K562 (cell line): ENCODE measurements around the gene PDLIM7. TPM values are rescaled to one million over a fixed set of nuclear protein-coding genes. Genes with fewer than 3 reads are reported as not detected.

Source experiments
- CCAR2 ChIP-seq: fragments of 200-400 bp; formaldehyde crosslinking; IDR thresholded peaks from 2 replicates; pipeline ENCODE4 v1.6.1; 2017; ENCODE audit warnings: mild to moderate bottlenecking, low read depth, low read length
- HDAC1 ChIP-seq, 2 experiments: fragments of 450-650 bp; IDR thresholded peaks; 2 replicates each; pipeline ENCODE4 v1.6.1; 2016 to 2017; ENCODE audit warnings: inconsistent platforms in 1 of 2, mild to moderate bottlenecking in 1 of 2, moderate library complexity in 1 of 2
- MECOM ChIP-seq: fragments of 250-450 bp; sonication (Bioruptor Pico); IDR thresholded peaks from 2 replicates; pipeline ENCODE4 v1.8.0; 2022; ENCODE audit warnings: inconsistent platforms
- NCOA1 ChIP-seq: fragments of 450-650 bp; IDR thresholded peaks from 2 replicates; pipeline ENCODE4 v1.6.1; 2016; ENCODE audit warnings: low read depth
- SMARCC2 ChIP-seq: fragments of 450-650 bp; IDR thresholded peaks from 2 replicates; pipeline ENCODE4 v1.6.1; 2017; ENCODE audit warnings: antibody characterized with exemption, moderate library complexity, mild to moderate bottlenecking, low read depth
- SP2 ChIP-seq: IDR thresholded peaks from 2 replicates; pipeline ENCODE4 v1.6.1; 2011; ENCODE audit warnings: mild to moderate bottlenecking, low read depth, low read length, moderate library complexity; ENCODE audit not compliant: poor library complexity, severe bottlenecking; ENCODE audit errors: extremely low read depth
- TARDBP ChIP-seq: fragments of 450-650 bp; IDR thresholded peaks from 2 replicates; pipeline ENCODE4 v1.6.1; 2016
- ZFP1 ChIP-seq: fragments of 450-650 bp; formaldehyde crosslinking; IDR thresholded peaks from 2 replicates; pipeline ENCODE4 v1.4.0; 2020; ENCODE audit warnings: mild to moderate bottlenecking, mixed read lengths
- ZNF431 ChIP-seq: sonication (generic); formaldehyde crosslinking; IDR thresholded peaks from 2 replicates; pipeline ENCODE4 v1.8.0; 2022; ENCODE audit warnings: mild to moderate bottlenecking, missing genetic modification reagents
- ZNF778 ChIP-seq: fragments of 450-650 bp; formaldehyde crosslinking; IDR thresholded peaks from 2 replicates; pipeline ENCODE4 v1.4.0; 2020; ENCODE audit warnings: mild to moderate bottlenecking, moderate library complexity
- polyA plus RNA-seq, 8 experiments: library from polyadenylated mRNA; depleted of rRNA in 4 of 8; stranded (reverse) in 5 of 8; unstranded in 3 of 8; fragments of >200 nt; fragmentation: Nextera tagmentation in 2 of 8; fragmentation: Illumina TruSeq in 1 of 8; extraction: Ambion mirVana in 2 of 8; extraction: Trizol in 1 of 8; gene quantifications; 2 replicates each; pipeline versions ENCODE4 v1.2.1 to v1.2.3, GENCODE V29; 2011 to 2014; ENCODE audit warnings: inconsistent platforms in 1 of 8, missing spikeins in 1 of 8
- total RNA-seq, 7 experiments: library from RNA; depleted of rRNA in 6 of 7; stranded (reverse); fragments of >200 nt in 6 of 7; fragmentation: Illumina TruSeq in 2 of 7; extraction: Trizol in 2 of 7; gene quantifications; 2 replicates each; pipeline versions ENCODE4 v1.2.1 to v1.2.3, GENCODE V29; 2011 to 2021; ENCODE audit warnings: low replicate concordance in 1 of 7
- TF ChIP-seq, protein P1 (sequence below): fragments of 450-650 bp; conservative IDR thresholded peaks from 2 replicates; pipeline ENCODE4 v1.6.1; 2016; ENCODE audit warnings: missing genetic modification characterization, low read depth, mild to moderate bottlenecking, missing compliant biosample characterization, moderate library complexity
- TF ChIP-seq, protein P2 (sequence below): IDR thresholded peaks from 2 replicates; pipeline ENCODE4 v1.6.1; 2011; ENCODE audit not compliant: insufficient read length; ENCODE audit errors: extremely low read depth
- TF ChIP-seq, protein P3 (sequence below): sonication (generic); formaldehyde crosslinking; IDR thresholded peaks from 2 replicates; pipeline ENCODE4 v1.5.0; 2020; ENCODE audit warnings: missing genetic modification reagents
- TF ChIP-seq, protein P4 (sequence below): sonication (generic); formaldehyde crosslinking; IDR thresholded peaks from 2 replicates; pipeline ENCODE4 v1.8.1; 2023; ENCODE audit warnings: mild to moderate bottlenecking, missing genetic modification reagents
- TF ChIP-seq, protein P5 (sequence below), 2 experiments: fragments of 450-650 bp; IDR thresholded peaks; 2 replicates each; pipeline ENCODE4 v1.6.1; 2016
- TF ChIP-seq, protein P6 (sequence below): sonication (generic); formaldehyde crosslinking; IDR thresholded peaks from 2 replicates; pipeline ENCODE4 v1.8.0; 2022; ENCODE audit warnings: mild to moderate bottlenecking, low read depth, missing genetic modification reagents

PDLIM7 gene
- total and polyA plus RNA-seq, 9 of the 15 experiments (the other 6 are each of a cell fraction or from before 2014, with no cell fraction given) = 2.1 to 124 (median 32.6) TPM

DNA sequence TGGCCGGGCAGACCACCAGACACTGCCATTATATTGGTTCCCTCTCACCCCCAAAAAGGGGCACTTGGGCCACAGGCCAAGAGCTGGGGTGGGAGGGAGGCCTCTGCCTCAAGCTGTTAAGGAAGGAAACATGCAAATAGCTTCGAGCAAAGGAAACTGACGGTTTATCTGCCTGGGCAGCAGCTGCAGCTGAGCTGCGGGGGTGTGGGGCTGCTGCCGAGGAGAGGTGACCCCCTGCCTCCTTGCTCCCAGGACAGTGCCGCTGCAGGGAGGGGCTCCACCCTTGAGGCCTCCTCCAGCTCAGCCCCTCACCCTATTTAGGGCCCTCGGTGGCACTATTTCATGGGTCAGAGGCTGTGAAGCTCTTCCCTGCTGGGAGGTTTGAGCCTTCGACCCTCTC, 11.4 kb upstream of the PDLIM7 start (continued):
- TF ChIP-seq, protein P1, sequence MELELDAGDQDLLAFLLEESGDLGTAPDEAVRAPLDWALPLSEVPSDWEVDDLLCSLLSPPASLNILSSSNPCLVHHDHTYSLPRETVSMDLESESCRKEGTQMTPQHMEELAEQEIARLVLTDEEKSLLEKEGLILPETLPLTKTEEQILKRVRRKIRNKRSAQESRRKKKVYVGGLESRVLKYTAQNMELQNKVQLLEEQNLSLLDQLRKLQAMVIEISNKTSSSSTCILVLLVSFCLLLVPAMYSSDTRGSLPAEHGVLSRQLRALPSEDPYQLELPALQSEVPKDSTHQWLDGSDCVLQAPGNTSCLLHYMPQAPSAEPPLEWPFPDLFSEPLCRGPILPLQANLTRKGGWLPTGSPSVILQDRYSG = no peak
- TF ChIP-seq TARDBP (no peak), CCAR2 (no peak), ZNF778 (CRISPR knock-in tag) (no peak), SP2 (no peak), SMARCC2 (peak; percentile 39; the same call in 1 of the 2 replicates), ZFP1 (CRISPR knock-in tag) (no peak), HDAC1 (IDR thresholded peaks at IDR 0.05) (0 out of 4 replicates have a peak, but pooled peaks of 1 of the 2 experiments have one; percentile 8), NCOA1 (peak; percentile 47; the same call in 1 of the 2 replicates), ZNF431 (CRISPR knock-in tag) (no peak), MECOM (no peak)
- TF ChIP-seq, protein P2, sequence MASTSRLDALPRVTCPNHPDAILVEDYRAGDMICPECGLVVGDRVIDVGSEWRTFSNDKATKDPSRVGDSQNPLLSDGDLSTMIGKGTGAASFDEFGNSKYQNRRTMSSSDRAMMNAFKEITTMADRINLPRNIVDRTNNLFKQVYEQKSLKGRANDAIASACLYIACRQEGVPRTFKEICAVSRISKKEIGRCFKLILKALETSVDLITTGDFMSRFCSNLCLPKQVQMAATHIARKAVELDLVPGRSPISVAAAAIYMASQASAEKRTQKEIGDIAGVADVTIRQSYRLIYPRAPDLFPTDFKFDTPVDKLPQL = no peak
- TF ChIP-seq, protein P3, sequence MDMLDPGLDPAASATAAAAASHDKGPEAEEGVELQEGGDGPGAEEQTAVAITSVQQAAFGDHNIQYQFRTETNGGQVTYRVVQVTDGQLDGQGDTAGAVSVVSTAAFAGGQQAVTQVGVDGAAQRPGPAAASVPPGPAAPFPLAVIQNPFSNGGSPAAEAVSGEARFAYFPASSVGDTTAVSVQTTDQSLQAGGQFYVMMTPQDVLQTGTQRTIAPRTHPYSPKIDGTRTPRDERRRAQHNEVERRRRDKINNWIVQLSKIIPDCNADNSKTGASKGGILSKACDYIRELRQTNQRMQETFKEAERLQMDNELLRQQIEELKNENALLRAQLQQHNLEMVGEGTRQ (CRISPR knock-in tag) = no peak
- TF ChIP-seq, protein P4, sequence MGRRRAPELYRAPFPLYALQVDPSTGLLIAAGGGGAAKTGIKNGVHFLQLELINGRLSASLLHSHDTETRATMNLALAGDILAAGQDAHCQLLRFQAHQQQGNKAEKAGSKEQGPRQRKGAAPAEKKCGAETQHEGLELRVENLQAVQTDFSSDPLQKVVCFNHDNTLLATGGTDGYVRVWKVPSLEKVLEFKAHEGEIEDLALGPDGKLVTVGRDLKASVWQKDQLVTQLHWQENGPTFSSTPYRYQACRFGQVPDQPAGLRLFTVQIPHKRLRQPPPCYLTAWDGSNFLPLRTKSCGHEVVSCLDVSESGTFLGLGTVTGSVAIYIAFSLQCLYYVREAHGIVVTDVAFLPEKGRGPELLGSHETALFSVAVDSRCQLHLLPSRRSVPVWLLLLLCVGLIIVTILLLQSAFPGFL (CRISPR knock-in tag) = no peak
- TF ChIP-seq, protein P5, sequence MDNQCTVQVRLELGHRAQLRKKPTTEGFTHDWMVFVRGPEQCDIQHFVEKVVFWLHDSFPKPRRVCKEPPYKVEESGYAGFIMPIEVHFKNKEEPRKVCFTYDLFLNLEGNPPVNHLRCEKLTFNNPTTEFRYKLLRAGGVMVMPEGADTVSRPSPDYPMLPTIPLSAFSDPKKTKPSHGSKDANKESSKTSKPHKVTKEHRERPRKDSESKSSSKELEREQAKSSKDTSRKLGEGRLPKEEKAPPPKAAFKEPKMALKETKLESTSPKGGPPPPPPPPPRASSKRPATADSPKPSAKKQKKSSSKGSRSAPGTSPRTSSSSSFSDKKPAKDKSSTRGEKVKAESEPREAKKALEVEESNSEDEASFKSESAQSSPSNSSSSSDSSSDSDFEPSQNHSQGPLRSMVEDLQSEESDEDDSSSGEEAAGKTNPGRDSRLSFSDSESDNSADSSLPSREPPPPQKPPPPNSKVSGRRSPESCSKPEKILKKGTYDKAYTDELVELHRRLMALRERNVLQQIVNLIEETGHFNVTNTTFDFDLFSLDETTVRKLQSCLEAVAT (IDR thresholded peaks at IDR 0.05) = no peak
- TF ChIP-seq, protein P6, sequence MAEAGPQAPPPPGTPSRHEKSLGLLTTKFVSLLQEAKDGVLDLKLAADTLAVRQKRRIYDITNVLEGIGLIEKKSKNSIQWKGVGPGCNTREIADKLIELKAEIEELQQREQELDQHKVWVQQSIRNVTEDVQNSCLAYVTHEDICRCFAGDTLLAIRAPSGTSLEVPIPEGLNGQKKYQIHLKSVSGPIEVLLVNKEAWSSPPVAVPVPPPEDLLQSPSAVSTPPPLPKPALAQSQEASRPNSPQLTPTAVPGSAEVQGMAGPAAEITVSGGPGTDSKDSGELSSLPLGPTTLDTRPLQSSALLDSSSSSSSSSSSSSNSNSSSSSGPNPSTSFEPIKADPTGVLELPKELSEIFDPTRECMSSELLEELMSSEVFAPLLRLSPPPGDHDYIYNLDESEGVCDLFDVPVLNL (CRISPR knock-in tag) = no peak
